Measurements from ENCODE around the gene DRG1. TPM values are rescaled to one million over a fixed set of nuclear protein-coding genes. Genes with fewer than 3 reads are reported as not detected.

Gene DRG1
- polyA plus RNA-seq, 3 donors = 24.7 to 81.3 (median 68.2) TPM

GRCh38 chr22:31363885-31364465, 35.4 kb upstream of the DRG1 start:
- Histone ChIP-seq H3K27me3 (ENCODE audit: control insufficient read depth in 2 of 2, insufficient read depth in 2 of 2, low read length in 2 of 2) (no peaks in the 10 kb centered on the region), H3K79me2 (ENCODE audit: insufficient read depth, low read length) (no peaks in the 10 kb centered on the region), H2AFZ (ENCODE audit: insufficient read depth, low read depth, low read length, poor library complexity, severe bottlenecking) (no peak overlapping the region), H3K36me3 (replicated peaks in 1 of 2; ENCODE audit: control insufficient read depth in 1 of 2, insufficient read depth in 2 of 2, low read length in 2 of 2) (no peaks in the 10 kb centered on the region), H3K4me2 (replicated peaks; ENCODE audit: extremely low read depth, low read length, poor library complexity, severe bottlenecking) (no peak overlapping the region), H3K27ac (ENCODE audit: low read depth in 1 of 2, low read length in 2 of 2) (no peak overlapping the region), H3K4me1 (ENCODE audit: control insufficient read depth in 1 of 2, insufficient read depth in 2 of 2, low read length in 2 of 2) (no peaks in the 10 kb centered on the region), H3K9me3 (replicated peaks in 1 of 2; ENCODE audit: control insufficient read depth in 1 of 2, insufficient read depth in 1 of 2, low read length in 2 of 2) (no peaks in the 10 kb centered on the region), H3K4me3 (replicated peaks in 1 of 3; ENCODE audit: low read depth in 2 of 3, low read length in 3 of 3) (no peak overlapping the region), H4K20me1 (ENCODE audit: insufficient read depth, low read length) (no peaks in the 10 kb centered on the region), H3K9ac (ENCODE audit: insufficient read depth, low read length, poor library complexity, severe bottlenecking) (no peak overlapping the region)
- intact Hi-C loops (cut with micrococcal nuclease) = no loop called here
- 100% methylated on average over 2 of the region's 3 CpGs for WGBS (ENCODE audit: insufficient coverage)
- H3K27ac Mint-ChIP-seq = no peak overlapping the region
- no peaks in the 10 kb centered on the region for H3K36me3 Mint-ChIP-seq
- no peak for DNase-seq
- no peak for TF ChIP-seq CTCF (IDR thresholded peaks at IDR 0.05)
- peaks cover 0 to 3% (median 0%) of the 10 kb centered on the region in 3 donors for H3K27me3 Mint-ChIP-seq (ENCODE audit: low read depth in 3 of 3)
- H3K9me3 Mint-ChIP-seq = no peaks in the 10 kb centered on the region
- H3K4me1 Mint-ChIP-seq = no peaks in the 10 kb centered on the region
- no peak overlapping the region for H3K4me3 Mint-ChIP-seq

GRCh38 chr22:31367426-31367825, 32.0 kb upstream of the DRG1 start:
- H3K4me2 ChIP-seq (replicated peaks; ENCODE audit: extremely low read depth, low read length, poor library complexity, severe bottlenecking) = no peak overlapping the region
- 88% methylated on average over 1 of the region's 3 CpGs for WGBS (ENCODE audit: insufficient coverage)
- H3K4me3 ChIP-seq (replicated peaks in 1 of 3; ENCODE audit: low read depth in 2 of 3, low read length in 3 of 3) = no peak overlapping the region
- Mint-ChIP-seq H3K4me1 (no peaks in the 10 kb centered on the region), H3K36me3 (no peaks in the 10 kb centered on the region), H3K27ac (no peak overlapping the region), H3K4me3 (no peak overlapping the region), H3K9me3 (peaks cover 0 to 2% (median 0%) of the 10 kb centered on the region in 7 donors), H3K27me3 (ENCODE audit: low read depth in 3 of 3) (peaks cover 0 to 3% (median 2%) of the 10 kb centered on the region in 3 donors)
- no peaks in the 10 kb centered on the region for H3K79me2 ChIP-seq (ENCODE audit: insufficient read depth, low read length)
- no peak overlapping the region for H3K9ac ChIP-seq (ENCODE audit: insufficient read depth, low read length, poor library complexity, severe bottlenecking)
- H3K36me3 ChIP-seq (replicated peaks in 1 of 2; ENCODE audit: control insufficient read depth in 1 of 2, insufficient read depth in 2 of 2, low read length in 2 of 2) = no peaks in the 10 kb centered on the region
- no peaks in the 10 kb centered on the region for H3K27me3 ChIP-seq (ENCODE audit: control insufficient read depth in 2 of 2, insufficient read depth in 2 of 2, low read length in 2 of 2)
- no peak for TF ChIP-seq CTCF (IDR thresholded peaks at IDR 0.05)
- no peaks in the 10 kb centered on the region for H3K4me1 ChIP-seq (ENCODE audit: control insufficient read depth in 1 of 2, insufficient read depth in 2 of 2, low read length in 2 of 2)
- H4K20me1 ChIP-seq (ENCODE audit: insufficient read depth, low read length) = no peaks in the 10 kb centered on the region
- no peak for DNase-seq
- H3K27ac ChIP-seq (ENCODE audit: low read depth in 1 of 2, low read length in 2 of 2) = no peak overlapping the region
- no peak overlapping the region for H2AFZ ChIP-seq (ENCODE audit: insufficient read depth, low read depth, low read length, poor library complexity, severe bottlenecking)
- intact Hi-C loops (cut with micrococcal nuclease) = no loop called here
- H3K9me3 ChIP-seq (replicated peaks in 1 of 2; ENCODE audit: control insufficient read depth in 1 of 2, insufficient read depth in 1 of 2, low read length in 2 of 2) = no peaks in the 10 kb centered on the region

Data from CD14-positive monocyte (primary cell).